ENCODE results near the gene CRNKL1.
"Not testable (repeated sequence)": the region's sequence is repeated elsewhere in the genome, so short reads cannot be mapped to it uniquely, and the experiment has no call there.

CRNKL1 gene

DNA sequence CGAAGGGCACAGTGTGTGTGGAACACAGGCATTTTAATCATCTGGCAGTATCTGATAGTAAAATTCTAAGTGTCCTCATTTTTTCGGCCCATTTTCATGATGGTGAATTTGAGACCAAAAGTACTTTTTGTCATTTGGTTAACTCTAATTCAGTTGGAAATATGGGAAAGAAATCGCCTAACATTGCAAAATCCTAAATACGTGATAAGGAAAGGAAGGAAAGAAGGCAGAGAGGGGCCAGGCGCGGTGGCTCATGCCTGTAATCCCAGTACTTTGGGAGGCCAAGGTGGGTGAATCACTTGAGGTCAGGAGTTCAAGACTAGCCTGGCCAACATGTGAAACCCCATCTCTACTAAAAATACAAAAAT lies 48.3 kb downstream of the CRNKL1 start:
- FAIRE-seq, result not testable (repeated sequence)

DNA sequence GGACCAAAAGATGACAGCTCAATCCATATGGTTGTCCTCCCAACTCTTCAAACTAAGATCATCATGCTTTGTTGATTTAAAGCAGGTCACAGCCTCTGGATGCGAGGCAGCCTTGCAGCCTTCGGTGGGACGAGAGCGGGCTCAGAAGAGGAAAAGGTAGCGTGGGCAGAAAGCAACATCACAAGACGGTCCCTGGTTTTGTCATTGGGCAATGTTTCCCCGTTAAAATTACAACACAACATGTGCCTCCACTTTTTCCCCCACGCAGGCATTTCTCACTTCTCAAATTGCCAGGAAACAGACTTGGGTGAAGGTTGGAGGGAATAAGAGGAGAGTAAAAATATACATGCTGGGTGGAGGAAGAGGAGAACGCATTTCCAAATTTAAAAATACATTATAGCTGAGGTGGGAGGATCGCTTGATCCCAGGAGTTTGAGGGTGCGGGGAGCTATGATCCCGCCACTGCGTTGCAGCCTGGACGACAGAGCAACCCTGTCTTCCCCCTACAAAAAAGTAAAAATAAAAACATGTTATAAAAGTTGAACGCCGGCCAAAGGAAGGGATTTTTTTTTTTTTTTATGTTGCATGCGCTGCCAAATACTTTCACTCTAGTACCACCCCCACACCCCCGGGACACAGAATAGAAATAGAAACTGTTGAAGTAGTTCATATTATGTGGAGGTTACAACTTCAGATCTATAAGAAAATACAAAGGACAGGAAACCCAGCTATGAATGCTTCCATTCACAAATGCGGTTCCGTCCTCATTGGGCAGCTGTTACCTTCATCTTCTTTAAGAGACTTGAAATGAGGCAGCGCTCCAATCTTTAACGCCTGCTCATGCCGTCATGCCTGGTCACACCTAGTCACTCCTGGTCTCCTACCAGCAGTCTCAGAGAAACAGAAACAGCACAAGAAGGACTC lies 49.0 kb downstream of the CRNKL1 start:
- FAIRE-seq, result no peak

DNA sequence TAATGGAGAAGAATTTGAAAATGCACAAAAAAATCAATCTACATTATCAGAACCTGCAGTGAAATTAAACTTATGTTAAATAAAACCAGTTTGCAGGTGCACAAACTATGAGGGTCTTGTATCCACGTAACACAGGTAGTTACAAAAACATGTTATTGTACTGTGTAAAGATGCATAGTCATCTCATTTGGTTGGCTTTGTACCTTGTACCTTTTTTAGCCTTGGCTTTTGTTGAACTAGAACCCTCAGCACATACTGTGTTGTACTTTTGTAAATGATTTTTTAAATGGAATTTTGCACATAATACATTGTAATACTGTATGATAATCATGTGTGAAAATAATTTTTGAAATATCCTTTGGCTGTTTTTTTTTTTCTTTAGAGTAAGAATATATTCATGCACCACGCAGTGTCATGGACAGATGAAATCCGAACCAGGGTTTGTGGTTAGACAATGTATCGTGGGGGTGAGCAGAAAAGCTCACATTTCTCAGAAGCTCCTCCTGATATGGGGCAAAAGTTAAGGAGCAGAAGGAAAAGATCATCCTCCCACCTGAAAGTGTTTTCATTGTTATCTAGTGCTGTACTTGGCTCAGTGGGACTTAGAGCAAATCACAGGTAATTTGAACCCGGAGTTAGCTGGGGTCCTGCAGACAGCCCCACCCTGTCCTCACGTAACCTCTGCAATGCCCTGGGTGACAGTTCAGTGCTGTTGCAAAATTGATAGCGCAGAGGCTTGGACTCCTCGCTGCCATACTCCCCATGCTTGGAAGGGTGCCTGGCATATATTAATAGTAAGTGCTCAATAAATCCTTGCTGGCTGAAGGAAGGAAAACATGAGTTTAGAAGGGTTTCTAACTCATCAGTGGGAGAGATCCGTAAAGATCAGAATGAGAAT lies 49.9 kb downstream of the CRNKL1 start:
- FAIRE-seq, result no peak

DNA sequence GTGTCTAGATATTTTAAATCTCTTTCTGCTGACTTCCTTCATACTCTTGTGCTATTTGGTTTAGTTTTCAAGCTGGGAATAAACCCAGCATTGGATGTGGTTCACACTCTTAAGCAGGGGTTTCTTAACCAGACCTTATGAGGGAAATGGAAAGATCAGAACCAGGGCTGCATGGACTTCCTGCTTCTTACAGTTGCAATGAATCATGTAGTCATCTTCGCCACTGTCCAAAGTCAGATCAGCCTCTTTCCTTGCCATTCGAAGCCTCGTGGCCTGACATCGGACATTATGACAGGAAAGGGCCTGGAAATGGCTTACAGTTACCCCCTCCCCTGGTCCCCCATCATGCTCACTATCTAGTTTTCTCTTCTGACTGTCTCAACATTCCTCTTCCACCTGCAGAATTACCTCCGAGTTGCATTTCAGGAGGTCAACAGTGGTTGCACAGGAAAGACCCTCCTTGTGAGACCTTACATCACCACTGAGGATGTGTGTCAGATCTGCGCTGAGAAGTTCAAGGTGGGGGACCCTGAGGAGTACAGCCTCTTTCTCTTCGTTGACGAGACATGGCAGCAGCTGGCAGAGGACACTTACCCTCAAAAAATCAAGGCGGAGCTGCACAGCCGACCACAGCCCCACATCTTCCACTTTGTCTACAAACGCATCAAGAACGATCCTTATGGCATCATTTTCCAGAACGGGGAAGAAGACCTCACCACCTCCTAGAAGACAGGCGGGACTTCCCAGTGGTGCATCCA lies 51.9 kb downstream of the CRNKL1 start:
- no peak for FAIRE-seq

DNA sequence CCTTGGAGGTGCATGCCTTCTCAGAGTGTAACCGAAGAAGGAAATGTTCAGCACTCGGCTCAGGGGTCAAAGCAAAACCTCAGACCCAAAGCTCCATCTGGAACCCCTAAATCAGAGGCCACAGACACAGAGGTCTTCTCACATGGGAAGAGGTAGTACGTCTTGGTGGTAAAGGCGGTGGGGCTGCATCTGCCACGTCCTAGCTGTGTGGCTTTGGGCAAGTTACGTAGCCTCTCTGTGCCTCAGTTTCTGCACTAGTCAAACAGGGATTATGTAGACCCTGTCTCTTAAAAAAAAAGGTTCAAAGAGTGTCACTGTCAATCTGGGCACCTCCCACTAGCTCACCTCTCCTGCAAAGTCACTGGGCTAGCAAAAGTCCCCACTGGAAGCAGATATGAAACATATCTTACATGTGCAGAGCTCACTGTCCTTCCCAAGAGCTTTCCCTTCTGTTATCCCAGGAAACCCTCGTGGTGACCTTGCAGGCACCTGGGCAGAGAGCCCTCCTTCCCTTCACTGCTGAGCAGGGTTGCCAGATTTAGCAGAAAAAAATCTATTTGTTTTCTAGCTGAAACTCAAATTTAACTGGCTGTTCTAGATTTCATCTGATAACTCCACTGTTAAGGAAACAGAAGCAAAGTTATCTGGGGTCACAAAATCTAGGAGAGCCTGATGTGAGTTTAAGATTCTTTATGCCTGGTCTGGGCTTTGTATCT lies 53.1 kb downstream of the CRNKL1 start:
- no peak for FAIRE-seq

DNA sequence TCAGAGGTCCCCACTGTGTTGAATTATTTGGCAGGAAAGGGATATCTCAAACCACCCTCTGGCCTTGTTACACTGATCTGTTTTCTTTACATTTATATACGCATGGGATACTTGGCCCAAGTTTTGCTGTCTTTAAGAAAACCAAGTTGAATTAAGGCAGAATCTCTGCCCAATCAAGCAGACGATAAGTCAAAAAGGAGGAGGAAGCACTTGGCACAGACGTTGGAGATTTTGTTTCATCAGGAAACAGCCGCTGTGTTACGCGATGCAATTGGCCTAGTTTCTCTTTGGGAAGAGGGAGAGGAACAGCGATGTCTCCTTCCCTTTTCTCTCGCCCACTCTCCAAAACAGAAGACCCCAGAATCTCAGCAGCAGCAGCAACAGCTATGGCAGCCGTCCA lies 55.3 kb downstream of the CRNKL1 start:
- FAIRE-seq, result no peak

DNA sequence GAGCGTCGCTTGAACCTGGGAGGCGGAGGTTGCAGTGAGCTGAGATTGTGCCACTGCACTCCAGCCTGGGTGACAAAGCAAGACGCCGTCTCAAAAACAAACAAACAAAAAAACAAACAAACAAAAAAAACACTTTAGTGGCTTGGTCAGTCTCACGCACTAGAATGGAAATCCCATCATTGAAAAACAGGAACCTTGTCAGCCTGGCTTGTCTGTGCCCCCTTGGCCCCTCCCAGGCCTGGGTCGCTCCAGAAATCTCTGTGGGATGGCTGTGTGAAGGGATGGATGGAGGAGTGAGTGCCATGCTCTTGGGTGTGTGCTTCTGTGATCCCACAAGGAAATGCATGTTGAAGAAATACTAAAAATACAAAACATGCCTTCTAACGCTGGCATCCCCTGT lies 56.0 kb downstream of the CRNKL1 start:
- no peak for FAIRE-seq

DNA sequence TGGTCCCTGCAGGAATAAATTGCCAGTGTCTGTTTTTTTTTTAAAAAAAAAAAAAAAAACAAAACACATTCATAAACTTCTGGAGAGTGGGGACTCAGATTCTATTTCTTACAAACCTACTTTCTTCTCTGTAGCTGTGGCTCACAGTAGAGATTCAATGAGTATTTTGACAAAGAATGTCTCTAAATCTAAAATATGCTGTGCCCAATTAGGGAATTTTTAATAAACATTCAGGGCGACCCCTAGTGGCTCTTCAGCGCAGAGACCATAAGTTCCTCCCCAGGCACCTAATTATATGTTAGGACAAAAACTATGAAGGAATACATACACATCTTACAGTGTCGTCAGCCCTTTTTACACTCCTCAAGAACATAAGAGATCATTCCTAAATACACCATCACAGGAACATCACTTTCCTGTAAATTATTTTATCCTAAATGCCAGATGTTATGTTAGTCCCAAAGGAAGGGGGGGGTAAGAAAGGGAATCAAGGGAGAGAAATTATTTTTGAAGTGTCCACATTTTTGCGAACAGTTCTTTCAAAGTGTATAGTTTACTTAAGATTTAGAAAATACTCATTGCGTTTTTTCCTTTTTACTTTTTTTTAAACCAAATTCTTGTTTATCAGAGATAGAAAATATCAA lies 56.9 kb downstream of the CRNKL1 start:
- FAIRE-seq, result peak; percentile 84

DNA sequence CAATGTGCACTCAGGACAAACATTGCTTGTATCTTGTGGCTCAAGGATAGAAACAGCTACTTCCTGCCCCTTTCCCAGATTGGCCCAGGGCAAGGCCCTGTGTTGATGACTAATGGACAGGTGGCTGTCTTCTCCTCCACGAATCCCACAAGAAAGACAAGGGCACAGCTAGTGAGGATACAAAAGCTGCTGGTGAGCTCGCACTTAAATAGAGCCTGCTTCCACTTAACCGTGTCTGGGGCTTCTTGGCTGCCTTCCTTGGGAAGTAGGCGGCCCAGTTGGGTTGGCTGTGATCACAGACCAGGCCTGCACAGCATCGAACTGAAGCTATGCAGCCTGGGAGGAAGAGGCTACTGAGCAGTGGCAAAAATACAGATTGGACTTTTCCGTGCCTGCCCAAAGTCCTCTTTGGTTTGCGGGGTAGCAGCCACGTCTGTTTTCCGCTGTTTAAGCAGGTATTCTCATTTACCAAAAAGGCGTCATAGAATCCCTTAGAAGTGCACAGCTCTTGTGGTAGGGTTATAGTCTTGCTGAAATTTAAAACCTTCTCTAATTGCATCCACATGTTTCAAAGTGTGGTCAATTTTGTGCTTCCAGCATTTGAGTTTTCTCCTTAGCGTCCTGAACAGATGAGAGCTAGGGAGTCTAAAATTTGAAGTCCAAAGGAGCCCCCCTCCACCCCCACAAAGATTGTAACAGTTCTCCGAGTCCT lies 58.2 kb downstream of the CRNKL1 start:
- no peak for FAIRE-seq

DNA sequence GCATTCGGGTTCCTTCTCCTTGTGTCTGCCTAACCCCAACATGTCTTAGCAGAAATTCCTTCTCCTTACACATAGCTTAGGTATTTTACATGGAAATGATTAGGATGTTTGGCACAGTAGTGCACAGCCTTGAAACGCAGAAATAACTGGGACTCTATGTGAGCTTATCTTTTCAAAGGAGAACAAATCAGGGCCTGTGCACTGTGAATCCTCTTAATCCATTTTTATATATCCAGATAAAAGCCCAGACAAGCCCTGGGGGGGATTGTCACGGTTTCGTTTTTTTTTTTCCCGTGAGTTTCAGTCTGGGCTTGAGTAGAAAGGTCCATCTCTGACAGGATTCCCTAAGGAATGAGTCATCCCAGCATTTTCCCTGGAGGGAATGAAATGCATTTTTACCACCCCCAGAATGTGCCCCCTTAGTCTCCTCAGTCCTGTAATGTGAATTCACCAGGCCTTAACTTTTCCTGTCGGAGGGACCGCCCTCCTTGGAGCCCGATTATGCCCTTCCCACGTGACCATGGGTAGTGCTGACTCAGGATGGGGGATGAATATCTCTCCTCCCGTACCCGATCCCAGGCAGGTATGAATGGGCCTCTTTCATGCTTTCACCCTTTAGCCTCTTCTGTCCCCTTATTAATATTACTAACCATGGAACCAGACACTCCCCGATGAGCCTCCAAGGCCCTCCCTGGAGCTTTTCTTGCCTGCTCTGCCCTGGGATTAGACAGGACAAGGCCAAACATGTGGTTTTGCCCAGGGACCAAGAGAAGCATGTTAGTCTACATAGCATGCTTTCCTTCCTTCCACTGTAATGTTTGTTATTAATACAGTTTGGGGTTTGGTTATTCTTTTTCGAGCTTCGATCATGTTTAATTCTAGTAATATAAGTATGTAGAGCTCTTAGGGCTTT lies 59.0 kb downstream of the CRNKL1 start:
- FAIRE-seq, result peak; percentile 98

DNA sequence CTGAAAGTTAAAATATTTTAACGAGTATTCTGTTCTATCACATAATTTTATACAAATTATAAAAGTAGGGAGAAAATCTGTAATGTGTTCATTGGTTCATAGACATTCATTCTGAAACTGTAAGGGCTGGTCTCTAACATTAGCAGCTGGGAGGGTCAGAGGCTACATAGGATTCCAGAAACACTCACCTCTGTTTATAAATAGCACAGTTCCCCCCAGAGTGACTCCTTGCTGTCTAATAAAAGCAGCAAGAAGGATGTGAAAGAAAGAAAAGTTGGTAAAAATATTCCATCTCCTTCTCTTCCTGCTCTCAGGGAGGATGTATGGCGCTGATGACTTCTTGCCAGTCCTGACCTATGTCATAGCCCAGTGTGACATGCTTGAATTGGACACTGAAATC lies 60.4 kb downstream of the CRNKL1 start:
- peak; percentile 87 for FAIRE-seq

DNA sequence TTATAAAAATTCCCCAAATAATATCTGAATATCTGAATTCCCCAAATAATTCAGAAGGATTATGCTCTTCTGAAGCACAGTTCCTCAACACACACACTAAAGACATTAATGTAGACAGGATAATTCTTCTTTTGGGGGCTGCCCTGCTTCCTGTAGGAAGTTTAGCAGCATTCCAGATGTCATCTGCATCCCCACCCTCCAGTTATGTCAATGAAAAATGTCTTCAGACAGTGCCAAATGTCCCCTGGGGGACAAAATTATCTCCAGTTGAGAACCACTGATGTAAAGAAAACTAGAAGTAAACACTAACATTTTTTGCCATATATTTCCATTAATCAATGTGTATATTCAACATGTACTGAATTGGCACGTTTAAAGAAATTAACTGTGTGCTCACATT lies 61.0 kb downstream of the CRNKL1 start:
- FAIRE-seq, result no peak

DNA sequence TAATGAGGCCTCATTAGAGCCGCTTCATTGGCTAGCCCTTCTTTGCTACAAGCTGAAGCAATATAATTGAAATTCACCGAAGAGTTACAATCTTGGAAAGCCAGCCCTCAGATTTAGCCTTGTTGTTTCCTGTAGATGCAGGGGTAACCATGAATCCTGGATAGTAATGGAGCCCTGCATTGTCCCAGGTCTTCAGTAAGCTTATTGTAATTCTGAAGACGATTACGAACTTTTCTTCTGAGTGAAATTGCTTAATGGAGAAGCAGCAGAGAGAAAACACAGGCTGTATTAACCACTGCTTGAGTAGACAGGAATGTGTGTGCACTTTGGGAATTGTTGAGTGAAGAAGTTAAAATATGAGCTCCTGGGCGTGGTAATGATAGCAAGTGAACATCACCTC lies 61.4 kb downstream of the CRNKL1 start:
- FAIRE-seq, result no peak

DNA sequence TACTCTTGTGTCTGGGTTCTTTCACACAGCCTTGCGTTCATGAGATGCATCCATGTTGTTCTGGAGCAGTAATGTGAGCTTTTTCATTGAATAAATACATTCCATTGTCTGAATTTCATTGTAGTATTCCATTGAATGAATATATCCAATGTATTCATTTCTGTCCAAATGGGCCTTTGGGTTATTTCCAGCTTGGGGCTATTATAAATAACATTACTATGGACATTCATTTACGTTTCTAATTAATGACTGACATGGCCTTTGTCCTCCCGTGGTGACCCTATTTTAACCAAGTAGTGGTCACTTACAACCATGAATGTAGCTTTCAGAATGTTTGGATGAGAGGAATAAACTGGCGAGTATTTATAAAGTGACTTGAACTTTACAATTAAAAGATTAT lies 65.2 kb downstream of the CRNKL1 start:
- FAIRE-seq, result no peak

DNA sequence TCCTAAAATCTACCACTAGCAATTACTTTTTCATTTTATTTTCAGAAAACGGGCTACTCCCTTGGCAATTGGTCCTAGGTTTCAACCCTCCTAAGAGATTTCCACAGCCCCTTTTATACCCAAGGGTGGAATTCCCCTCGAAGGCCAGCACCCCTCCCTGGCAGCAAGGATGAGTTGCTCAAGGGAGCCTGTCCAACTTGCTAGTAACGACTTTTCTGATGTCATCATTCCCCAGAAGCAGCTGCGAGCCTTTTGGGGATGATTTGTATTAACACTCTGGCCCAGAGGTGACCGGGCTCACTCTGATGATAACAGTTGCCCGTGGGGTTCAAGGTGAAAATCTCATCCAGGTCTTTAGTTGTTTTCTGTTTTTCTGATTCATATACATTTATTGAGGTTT lies 65.8 kb downstream of the CRNKL1 start:
- FAIRE-seq, result no peak
